GM12873 (cell line): ENCODE results near the gene GNL3L.

Source experiments
- TF ChIP-seq, protein P1 (sequence below): IDR thresholded peaks from 2 replicates; pipeline ENCODE4 v1.5.1; 2012; ENCODE audit warnings: low read depth, mild to moderate bottlenecking, moderate library complexity, low read length, control low read depth; ENCODE audit not compliant: insufficient read depth; ENCODE audit errors: missing control alignments

GNL3L gene, protein sequence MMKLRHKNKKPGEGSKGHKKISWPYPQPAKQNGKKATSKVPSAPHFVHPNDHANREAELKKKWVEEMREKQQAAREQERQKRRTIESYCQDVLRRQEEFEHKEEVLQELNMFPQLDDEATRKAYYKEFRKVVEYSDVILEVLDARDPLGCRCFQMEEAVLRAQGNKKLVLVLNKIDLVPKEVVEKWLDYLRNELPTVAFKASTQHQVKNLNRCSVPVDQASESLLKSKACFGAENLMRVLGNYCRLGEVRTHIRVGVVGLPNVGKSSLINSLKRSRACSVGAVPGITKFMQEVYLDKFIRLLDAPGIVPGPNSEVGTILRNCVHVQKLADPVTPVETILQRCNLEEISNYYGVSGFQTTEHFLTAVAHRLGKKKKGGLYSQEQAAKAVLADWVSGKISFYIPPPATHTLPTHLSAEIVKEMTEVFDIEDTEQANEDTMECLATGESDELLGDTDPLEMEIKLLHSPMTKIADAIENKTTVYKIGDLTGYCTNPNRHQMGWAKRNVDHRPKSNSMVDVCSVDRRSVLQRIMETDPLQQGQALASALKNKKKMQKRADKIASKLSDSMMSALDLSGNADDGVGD

DNA sequence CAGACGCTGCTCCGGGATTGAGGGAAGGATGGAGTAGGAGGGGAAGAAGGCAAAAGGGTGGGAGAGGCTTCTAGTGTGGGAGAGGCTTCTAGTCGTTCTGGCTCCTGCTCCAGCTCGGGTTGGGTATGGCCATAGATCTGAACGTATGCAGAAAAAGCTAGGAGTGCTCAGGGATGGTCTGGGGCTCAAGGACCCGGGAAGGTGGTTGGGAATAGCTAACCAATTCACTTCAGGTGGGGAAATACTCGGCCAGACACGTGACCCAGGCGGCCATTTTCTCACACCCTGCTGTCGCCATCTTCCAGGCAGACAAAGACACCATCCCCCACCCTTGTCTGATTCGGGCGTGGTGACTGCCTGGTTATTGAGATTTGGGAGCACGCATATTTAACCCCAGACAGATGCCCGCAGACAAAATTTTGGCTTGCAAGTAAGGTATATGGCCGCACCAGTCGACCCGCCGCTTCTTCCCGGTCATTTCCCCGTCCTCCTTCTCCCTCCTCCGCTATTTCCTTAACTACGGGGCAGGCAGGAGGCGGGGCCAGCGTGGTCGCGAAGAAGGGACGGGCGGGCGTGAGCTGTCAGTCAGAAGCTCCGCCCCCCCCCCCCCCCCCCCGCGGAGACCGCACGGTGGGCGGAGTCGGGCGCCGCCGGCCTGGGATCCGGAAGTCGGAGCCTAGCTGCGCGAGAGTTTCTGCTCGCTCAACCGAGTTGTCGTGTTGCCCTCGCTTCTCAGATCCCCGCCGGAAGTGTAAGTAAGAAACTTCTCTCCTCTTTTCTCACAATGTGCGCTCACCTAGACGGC, at the start of gene GNL3L:
Gene GNL3L, plus strand, starts transcription at position 668 of the 805 bp plus-strand sequence. CDS start 2,348 bp downstream, outside the sequence.
- TF ChIP-seq, protein P1, sequence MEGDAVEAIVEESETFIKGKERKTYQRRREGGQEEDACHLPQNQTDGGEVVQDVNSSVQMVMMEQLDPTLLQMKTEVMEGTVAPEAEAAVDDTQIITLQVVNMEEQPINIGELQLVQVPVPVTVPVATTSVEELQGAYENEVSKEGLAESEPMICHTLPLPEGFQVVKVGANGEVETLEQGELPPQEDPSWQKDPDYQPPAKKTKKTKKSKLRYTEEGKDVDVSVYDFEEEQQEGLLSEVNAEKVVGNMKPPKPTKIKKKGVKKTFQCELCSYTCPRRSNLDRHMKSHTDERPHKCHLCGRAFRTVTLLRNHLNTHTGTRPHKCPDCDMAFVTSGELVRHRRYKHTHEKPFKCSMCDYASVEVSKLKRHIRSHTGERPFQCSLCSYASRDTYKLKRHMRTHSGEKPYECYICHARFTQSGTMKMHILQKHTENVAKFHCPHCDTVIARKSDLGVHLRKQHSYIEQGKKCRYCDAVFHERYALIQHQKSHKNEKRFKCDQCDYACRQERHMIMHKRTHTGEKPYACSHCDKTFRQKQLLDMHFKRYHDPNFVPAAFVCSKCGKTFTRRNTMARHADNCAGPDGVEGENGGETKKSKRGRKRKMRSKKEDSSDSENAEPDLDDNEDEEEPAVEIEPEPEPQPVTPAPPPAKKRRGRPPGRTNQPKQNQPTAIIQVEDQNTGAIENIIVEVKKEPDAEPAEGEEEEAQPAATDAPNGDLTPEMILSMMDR, result no peak

DNA sequence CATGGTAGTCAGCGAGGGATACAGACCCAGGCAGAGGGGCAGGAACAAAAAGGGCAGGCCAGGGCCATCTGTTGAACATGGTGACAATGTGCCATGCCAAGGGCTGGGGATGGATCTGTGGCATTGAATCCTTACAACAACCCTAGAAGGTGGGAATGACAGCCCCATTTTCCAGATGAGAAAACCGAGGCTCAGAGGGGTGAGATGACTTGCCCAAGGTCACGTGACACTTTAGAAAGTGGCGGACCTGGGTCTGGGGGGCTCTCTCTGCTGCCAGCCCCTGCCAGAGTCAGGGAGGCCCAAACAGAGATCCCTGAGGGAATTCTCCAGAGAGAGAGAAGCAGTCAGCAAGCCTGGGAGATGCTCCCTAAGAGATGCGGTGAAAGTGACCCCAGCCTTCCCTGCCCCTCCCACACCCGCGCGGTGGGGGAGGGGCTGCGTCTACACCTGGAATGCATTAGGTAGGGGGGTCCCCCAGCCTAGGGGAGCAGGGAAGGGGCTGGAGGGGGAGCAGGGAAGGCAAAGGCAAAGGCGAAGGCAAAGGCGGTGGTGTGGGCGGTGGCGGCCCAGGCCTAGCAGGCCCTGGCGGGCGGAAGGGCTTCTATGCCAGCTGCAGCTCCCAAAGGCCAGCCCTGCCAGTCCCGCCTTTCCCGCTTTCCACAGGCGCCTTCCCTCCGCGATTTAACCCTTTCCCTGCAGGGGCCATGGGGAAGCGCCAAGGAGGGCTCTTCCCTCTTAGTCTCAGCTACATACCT, 47.0 kb upstream of the GNL3L start:
- TF ChIP-seq, protein P1, result no peak

DNA sequence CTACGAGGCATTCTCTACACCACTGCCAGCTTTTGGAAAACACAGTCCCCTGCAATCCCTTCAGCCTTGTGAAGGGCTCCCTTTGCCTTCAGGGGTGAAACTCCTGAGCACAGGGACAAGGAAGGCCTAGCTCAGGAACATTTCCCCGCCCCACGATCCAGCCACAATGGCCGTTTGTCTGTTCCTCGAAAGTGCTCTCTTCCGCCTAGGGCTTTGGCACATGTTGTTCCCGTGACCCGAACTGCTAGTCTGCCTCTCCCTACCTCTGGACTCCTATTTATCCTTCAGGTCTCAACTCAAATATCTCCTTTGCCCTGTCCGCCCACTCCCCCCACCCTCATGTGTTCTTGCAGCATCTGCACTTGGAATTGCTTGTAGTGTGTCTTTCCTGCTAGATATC, 46.1 kb upstream of the GNL3L start:
- TF ChIP-seq, protein P1, result no peak

DNA sequence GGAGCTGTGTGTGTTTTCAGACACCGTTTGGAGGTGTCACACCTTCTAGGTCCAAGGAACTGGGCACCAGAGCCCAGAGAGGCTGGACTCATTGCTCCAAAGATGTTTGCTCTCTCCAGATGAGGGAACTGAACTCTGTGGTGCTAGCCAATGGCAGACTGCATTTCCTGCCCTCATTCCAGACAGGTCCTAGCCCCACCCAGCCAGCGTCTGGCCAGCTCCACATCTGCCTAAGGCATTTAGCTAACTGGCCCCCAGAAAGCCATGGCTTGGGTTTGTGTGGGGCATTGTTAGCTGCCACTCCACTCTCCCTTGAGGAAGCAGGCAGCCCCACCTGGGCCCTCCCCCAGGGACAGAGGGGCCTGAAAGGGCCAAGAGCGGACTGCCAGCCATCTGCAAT, 45.4 kb upstream of the GNL3L start:
- TF ChIP-seq, protein P1, result no peak

DNA sequence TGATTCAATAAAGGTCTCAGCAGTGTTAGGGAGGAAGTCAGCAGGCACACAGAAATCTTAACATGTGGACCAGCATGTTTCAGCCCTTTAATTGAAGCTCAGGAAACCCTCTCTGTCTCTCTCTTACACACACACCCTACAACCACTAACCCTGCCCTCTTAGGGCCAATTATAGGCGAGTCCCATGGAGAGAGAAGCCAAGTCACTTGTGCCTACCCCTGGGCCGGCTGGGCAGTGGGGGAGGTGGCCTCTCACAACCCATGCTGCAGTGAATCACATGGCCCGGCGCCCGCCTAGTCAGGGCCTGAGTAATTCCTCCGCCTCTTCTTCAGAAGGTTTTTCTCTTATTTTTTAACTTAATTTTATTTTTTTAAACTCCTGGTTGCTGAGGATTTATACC, 37.7 kb upstream of the GNL3L start:
- TF ChIP-seq, protein P1, result no peak

DNA sequence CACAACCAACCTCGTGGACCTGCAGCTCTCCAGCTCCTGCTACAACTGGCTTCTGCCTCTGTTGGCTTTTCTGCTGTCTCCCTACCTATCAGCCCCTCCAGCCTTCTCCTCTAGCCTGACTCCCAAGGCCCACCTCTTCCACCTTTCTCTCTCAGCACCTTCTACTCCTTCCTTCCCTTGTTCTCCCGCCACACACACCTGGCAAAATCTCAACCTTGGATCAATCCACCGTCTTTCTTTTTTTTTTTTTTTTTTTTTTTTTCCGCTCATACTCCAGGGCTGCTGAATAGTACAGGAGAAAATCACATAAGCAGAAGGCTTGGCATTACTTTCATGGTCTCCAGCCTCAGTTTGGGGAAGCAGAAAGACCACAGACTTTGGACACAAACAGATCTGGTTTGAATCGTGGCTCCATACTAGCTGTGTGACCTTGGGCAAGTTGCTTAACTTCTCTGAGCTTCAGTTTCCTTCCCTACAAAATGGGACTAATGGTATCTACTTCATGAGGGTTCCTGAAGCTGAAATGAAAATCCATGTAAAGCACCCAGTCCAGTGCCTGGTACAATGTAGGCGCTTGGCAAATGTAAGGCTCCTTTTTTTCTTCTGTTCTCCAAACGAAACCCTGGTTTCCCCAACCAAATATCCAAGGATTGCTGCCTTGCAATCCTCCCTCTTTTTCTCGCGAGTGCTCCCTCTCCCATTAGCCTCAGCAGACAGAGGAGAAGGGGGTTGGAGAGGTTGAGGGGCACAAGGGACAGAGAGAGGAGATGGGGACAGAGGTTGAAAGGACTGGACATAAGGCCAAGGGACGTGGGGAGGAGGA, 35.6 kb upstream of the GNL3L start:
- TF ChIP-seq, protein P1, result no peak
